T-helper 1 cell treated with Interleukin-12 subunit alpha and Interleukin-12 subunit beta and Interleukin-4 antibody, amounts not matched to agents 30 μg/mL and 1 μg/mL, for 36 hours (primary cell): Measurements from ENCODE around the gene AP1M2.

Experiments
- H3K27ac Mint-ChIP-seq: one replicate; pipeline ENCODE4 v1.8.0; 2021; ENCODE audit warnings: mild to moderate bottlenecking, mixed read lengths
- H3K27me3 Mint-ChIP-seq: one replicate; pipeline ENCODE4 v1.8.0; 2021; ENCODE audit warnings: low read depth, mixed read lengths
- H3K36me3 Mint-ChIP-seq: one replicate; pipeline ENCODE4 v1.8.0; 2021; ENCODE audit warnings: low read depth, mixed read lengths
- H3K4me1 Mint-ChIP-seq: one replicate; pipeline ENCODE4 v1.8.0; 2021; ENCODE audit warnings: low read depth, mixed read lengths
- H3K4me3 Mint-ChIP-seq: one replicate; pipeline ENCODE4 v1.8.0; 2021; ENCODE audit warnings: mild to moderate bottlenecking, moderate library complexity, mixed read lengths
- H3K9me3 Mint-ChIP-seq: one replicate; pipeline ENCODE4 v1.8.0; 2021; ENCODE audit warnings: mixed read lengths

AP1M2 gene

GRCh38 chr19:10612499-10613119 is 25.5 kb upstream of the AP1M2 start:
- no peaks in the 10 kb centered on the region for H3K9me3 Mint-ChIP-seq
- H3K27me3 Mint-ChIP-seq: no peaks in the 10 kb centered on the region
- peaks cover 6% of the 10 kb centered on the region for H3K4me1 Mint-ChIP-seq
- H3K4me3 Mint-ChIP-seq: no peak overlapping the region
- H3K36me3 Mint-ChIP-seq: peaks cover 12% of the 10 kb centered on the region
- H3K27ac Mint-ChIP-seq: no peak overlapping the region

GRCh38 chr19:10611907-10612306 is 24.8 kb upstream of the AP1M2 start:
- H3K27me3 Mint-ChIP-seq: no peaks in the 10 kb centered on the region
- H3K27ac Mint-ChIP-seq: no peak overlapping the region
- H3K4me3 Mint-ChIP-seq: no peak overlapping the region
- peaks cover 12% of the 10 kb centered on the region for H3K36me3 Mint-ChIP-seq
- H3K4me1 Mint-ChIP-seq: peaks cover 8% of the 10 kb centered on the region
- no peaks in the 10 kb centered on the region for H3K9me3 Mint-ChIP-seq

GRCh38 chr19:10604460-10604980 is 17.4 kb upstream of the AP1M2 start:
- peak overlapping the region; percentile 100 for H3K27ac Mint-ChIP-seq
- no peaks in the 10 kb centered on the region for H3K27me3 Mint-ChIP-seq
- peak overlapping the region; percentile 99 for H3K4me3 Mint-ChIP-seq
- peaks cover 6% of the 10 kb centered on the region for H3K36me3 Mint-ChIP-seq
- no peaks in the 10 kb centered on the region for H3K9me3 Mint-ChIP-seq
- peaks cover 19% of the 10 kb centered on the region for H3K4me1 Mint-ChIP-seq

GRCh38 chr19:10603873-10604459 is 16.9 kb upstream of the AP1M2 start:
- H3K4me1 Mint-ChIP-seq: peaks cover 19% of the 10 kb centered on the region

GRCh38 chr19:10603084-10603872 is 16.2 kb upstream of the AP1M2 start:
- H3K9me3 Mint-ChIP-seq: no peaks in the 10 kb centered on the region
- H3K4me3 Mint-ChIP-seq: peak overlapping the region; percentile 99
- peaks cover 19% of the 10 kb centered on the region for H3K4me1 Mint-ChIP-seq
- peak overlapping the region; percentile 100 for H3K27ac Mint-ChIP-seq
- H3K27me3 Mint-ChIP-seq: no peaks in the 10 kb centered on the region
- peaks cover 6% of the 10 kb centered on the region for H3K36me3 Mint-ChIP-seq

More at GRCh38 chr19:10603873-10604459, 16.9 kb upstream of the AP1M2 start:
- H3K9me3 Mint-ChIP-seq: no peaks in the 10 kb centered on the region
- H3K27ac Mint-ChIP-seq: peak overlapping the region; percentile 100
- peak overlapping the region; percentile 99 for H3K4me3 Mint-ChIP-seq
- peaks cover 6% of the 10 kb centered on the region for H3K36me3 Mint-ChIP-seq
- no peaks in the 10 kb centered on the region for H3K27me3 Mint-ChIP-seq

- peaks cover 6% of the 10 kb centered on the region for H3K36me3 Mint-ChIP-seq
- no peaks in the 10 kb centered on the region for H3K9me3 Mint-ChIP-seq
- peak overlapping the region; percentile 100 for H3K27ac Mint-ChIP-seq
- peaks cover 19% of the 10 kb centered on the region for H3K4me1 Mint-ChIP-seq
- no peaks in the 10 kb centered on the region for H3K27me3 Mint-ChIP-seq
- peak overlapping the region; percentile 99 for H3K4me3 Mint-ChIP-seq
Observed at GRCh38 chr19:10602330-10603083, 15.4 kb upstream of the AP1M2 start.

- Mint-ChIP-seq H3K4me1 (peaks cover 18% of the 10 kb centered on the region), H3K27ac (peak overlapping the region; percentile 68), H3K27me3 (peaks cover under 1% of the 10 kb centered on the region), H3K4me3 (peak overlapping the region; percentile 80), H3K36me3 (peaks cover 6% of the 10 kb centered on the region), H3K9me3 (no peaks in the 10 kb centered on the region)
Observed at GRCh38 chr19:10601999-10602329, 14.9 kb upstream of the AP1M2 start.

- Mint-ChIP-seq H3K9me3 (no peaks in the 10 kb centered on the region), H3K27ac (no peak overlapping the region), H3K4me3 (no peak overlapping the region), H3K36me3 (peaks cover 6% of the 10 kb centered on the region), H3K4me1 (peaks cover 31% of the 10 kb centered on the region), H3K27me3 (peaks cover 3% of the 10 kb centered on the region)
Observed at GRCh38 chr19:10600149-10600548, 13.0 kb upstream of the AP1M2 start.

- Mint-ChIP-seq H3K4me1 (peaks cover 14% of the 10 kb centered on the region), H3K4me3 (no peak overlapping the region), H3K36me3 (no peaks in the 10 kb centered on the region), H3K27me3 (peaks cover 3% of the 10 kb centered on the region), H3K9me3 (no peaks in the 10 kb centered on the region), H3K27ac (peak overlapping the region; percentile 43)
Observed at GRCh38 chr19:10593820-10594637, 6.9 kb upstream of the AP1M2 start.

- no peak overlapping the region for H3K27ac Mint-ChIP-seq
- no peaks in the 10 kb centered on the region for H3K36me3 Mint-ChIP-seq
- peaks cover 3% of the 10 kb centered on the region for H3K27me3 Mint-ChIP-seq
- H3K9me3 Mint-ChIP-seq: no peaks in the 10 kb centered on the region
- H3K4me1 Mint-ChIP-seq: peaks cover 14% of the 10 kb centered on the region
- H3K4me3 Mint-ChIP-seq: no peak overlapping the region
Observed at GRCh38 chr19:10593148-10593547, 6.0 kb upstream of the AP1M2 start.

- Mint-ChIP-seq H3K27me3 (peaks cover 17% of the 10 kb centered on the region), H3K4me1 (peaks cover 10% of the 10 kb centered on the region), H3K36me3 (peaks cover 4% of the 10 kb centered on the region), H3K9me3 (no peaks in the 10 kb centered on the region), H3K4me3 (no peak overlapping the region), H3K27ac (no peak overlapping the region)
Observed at GRCh38 chr19:10587839-10588150, 683 bp upstream of the AP1M2 start.

GRCh38 chr19:10586396-10586795 is 716 bp downstream of the AP1M2 start:
- Mint-ChIP-seq H3K36me3 (peaks cover 4% of the 10 kb centered on the region), H3K27ac (no peak overlapping the region), H3K27me3 (peaks cover 17% of the 10 kb centered on the region), H3K4me1 (peaks cover 12% of the 10 kb centered on the region), H3K4me3 (no peak overlapping the region), H3K9me3 (no peaks in the 10 kb centered on the region)

GRCh38 chr19:10583036-10583776 is 3.9 kb downstream of the AP1M2 start:
- peaks cover 4% of the 10 kb centered on the region for H3K36me3 Mint-ChIP-seq
- peaks cover 18% of the 10 kb centered on the region for H3K4me1 Mint-ChIP-seq
- H3K4me3 Mint-ChIP-seq: no peak overlapping the region
- no peaks in the 10 kb centered on the region for H3K9me3 Mint-ChIP-seq
- H3K27ac Mint-ChIP-seq: no peak overlapping the region
- peaks cover 17% of the 10 kb centered on the region for H3K27me3 Mint-ChIP-seq
